Activated naive CD8-positive, alpha-beta T cell treated with anti-CD3 and anti-CD28 coated beads, Interleukin-2, amount 10 ng/mL, durations not matched to agents 7 days and 5 days (primary cell): ENCODE data around the gene PRR33. TPM values are rescaled to one million over a fixed set of nuclear protein-coding genes. Genes with fewer than 3 reads are reported as not detected.

Experiments used
- ATAC-seq: fragments of 150-1000 bp; cut with Tn5 transposase; one replicate; pipeline ENCODE4 v1.10.0; 2021; ENCODE audit warnings: low read depth, moderate library complexity
- POLR2A ChIA-PET: fragments of 350-600 bp; sonication (Branson Sonifier 250); formaldehyde crosslinking; loops from one replicate; lab custom pipeline; 2021; ENCODE audit warnings: antibody characterized with exemption; lab: Charles Lee
- DNase-seq: peaks from one replicate; pipeline ENCODE4 v3.0.0; 2021
- H3K27ac Mint-ChIP-seq: one replicate; pipeline ENCODE4 v1.8.0; 2022; ENCODE audit warnings: mild to moderate bottlenecking, mixed read lengths
- H3K27me3 Mint-ChIP-seq: one replicate; pipeline ENCODE4 v1.8.0; 2022; ENCODE audit warnings: mild to moderate bottlenecking, moderate library complexity, mixed read lengths
- H3K36me3 Mint-ChIP-seq: one replicate; pipeline ENCODE4 v1.8.0; 2021; ENCODE audit warnings: mild to moderate bottlenecking, mixed read lengths
- H3K4me1 Mint-ChIP-seq: one replicate; pipeline ENCODE4 v1.8.0; 2021; ENCODE audit warnings: mixed read lengths
- H3K4me3 Mint-ChIP-seq: one replicate; pipeline ENCODE4 v1.8.0; 2022; ENCODE audit warnings: mild to moderate bottlenecking, moderate library complexity, mixed read lengths
- H3K9me3 Mint-ChIP-seq: one replicate; pipeline ENCODE4 v1.8.0; 2021; ENCODE audit warnings: mixed read lengths
- total RNA-seq, 2 experiments: library from RNA; stranded (reverse); gene quantifications; one replicate each; pipeline ENCODE4 v1.2.3, GENCODE V29; 2021

PRR33 gene
- total RNA-seq, 2 experiments from 2014 or later: not detected

GRCh38 chr11:1932681-1933080, 41.0 kb upstream of the PRR33 start:
- no peaks in the 10 kb centered on the region for H3K9me3 Mint-ChIP-seq
- POLR2A ChIA-PET: no interaction called here
- peaks cover 22% of the 10 kb centered on the region for H3K27me3 Mint-ChIP-seq
- H3K4me1 Mint-ChIP-seq: peaks cover 5% of the 10 kb centered on the region
- ATAC-seq (no peak), DNase-seq (no peak)
- no peak overlapping the region for H3K27ac Mint-ChIP-seq
- H3K4me3 Mint-ChIP-seq: no peak overlapping the region
- H3K36me3 Mint-ChIP-seq: no peaks in the 10 kb centered on the region

- Mint-ChIP-seq H3K27ac (no peak overlapping the region), H3K27me3 (peaks cover 22% of the 10 kb centered on the region), H3K36me3 (no peaks in the 10 kb centered on the region), H3K4me1 (peaks cover 5% of the 10 kb centered on the region), H3K4me3 (no peak overlapping the region), H3K9me3 (no peaks in the 10 kb centered on the region)
- DNase-seq: no peak
- no peak for ATAC-seq
- POLR2A ChIA-PET: no interaction called here
These were observed 40.4 kb upstream of the PRR33 start for GRCh38 chr11:1932105-1932480.

- Mint-ChIP-seq H3K4me1 (peaks cover 5% of the 10 kb centered on the region), H3K36me3 (no peaks in the 10 kb centered on the region), H3K4me3 (no peak overlapping the region), H3K9me3 (no peaks in the 10 kb centered on the region), H3K27me3 (peaks cover 22% of the 10 kb centered on the region), H3K27ac (no peak overlapping the region)
- POLR2A ChIA-PET: no interaction called here
- ATAC-seq (no peak), DNase-seq (no peak)
These were observed 39.8 kb upstream of the PRR33 start for GRCh38 chr11:1931341-1932104.

GRCh38 chr11:1930462-1930830, 38.8 kb upstream of the PRR33 start:
- H3K27me3 Mint-ChIP-seq: peaks cover 22% of the 10 kb centered on the region
- H3K4me1 Mint-ChIP-seq: peaks cover 5% of the 10 kb centered on the region
- POLR2A ChIA-PET: no interaction called here
- DNase-seq (no peak), ATAC-seq (peak; percentile 30)
- H3K4me3 Mint-ChIP-seq: no peak overlapping the region
- no peaks in the 10 kb centered on the region for H3K9me3 Mint-ChIP-seq
- H3K36me3 Mint-ChIP-seq: no peaks in the 10 kb centered on the region
- no peak overlapping the region for H3K27ac Mint-ChIP-seq

- Mint-ChIP-seq H3K36me3 (no peaks in the 10 kb centered on the region), H3K27me3 (peaks cover 22% of the 10 kb centered on the region), H3K27ac (no peak overlapping the region), H3K9me3 (no peaks in the 10 kb centered on the region), H3K4me3 (no peak overlapping the region), H3K4me1 (peaks cover 5% of the 10 kb centered on the region)
- ATAC-seq: peak; percentile 16
- no peak for DNase-seq
- POLR2A ChIA-PET: no interaction called here
These were observed 38.1 kb upstream of the PRR33 start for GRCh38 chr11:1929621-1930461.

- DNase-seq: no peak
- Mint-ChIP-seq H3K27me3 (peaks cover 22% of the 10 kb centered on the region), H3K4me3 (no peak overlapping the region), H3K27ac (no peak overlapping the region), H3K4me1 (peaks cover 5% of the 10 kb centered on the region), H3K36me3 (no peaks in the 10 kb centered on the region), H3K9me3 (no peaks in the 10 kb centered on the region)
- POLR2A ChIA-PET: no interaction called here
- ATAC-seq: no peak
These were observed 37.3 kb upstream of the PRR33 start for GRCh38 chr11:1928891-1929541.

GRCh38 chr11:1928470-1928890, 36.8 kb upstream of the PRR33 start:
- Mint-ChIP-seq H3K4me3 (no peak overlapping the region), H3K36me3 (no peaks in the 10 kb centered on the region), H3K27ac (no peak overlapping the region), H3K9me3 (no peaks in the 10 kb centered on the region), H3K27me3 (peaks cover 22% of the 10 kb centered on the region), H3K4me1 (peaks cover 5% of the 10 kb centered on the region)
- DNase-seq (no peak), ATAC-seq (no peak)
- POLR2A ChIA-PET: no interaction called here

- Mint-ChIP-seq H3K4me3 (no peak overlapping the region), H3K4me1 (peaks cover 5% of the 10 kb centered on the region), H3K36me3 (no peaks in the 10 kb centered on the region), H3K27me3 (peaks cover 22% of the 10 kb centered on the region), H3K9me3 (no peaks in the 10 kb centered on the region), H3K27ac (no peak overlapping the region)
- POLR2A ChIA-PET: no interaction called here
- no peak for ATAC-seq
- DNase-seq: no peak
These were observed 36.3 kb upstream of the PRR33 start for GRCh38 chr11:1927848-1928469.

GRCh38 chr11:1927026-1927847, 35.5 kb upstream of the PRR33 start:
- POLR2A ChIA-PET: no interaction called here
- ATAC-seq (no peak), DNase-seq (no peak)
- Mint-ChIP-seq H3K27ac (no peak overlapping the region), H3K4me3 (no peak overlapping the region), H3K27me3 (peaks cover 17% of the 10 kb centered on the region), H3K36me3 (no peaks in the 10 kb centered on the region), H3K9me3 (no peaks in the 10 kb centered on the region), H3K4me1 (peaks cover 7% of the 10 kb centered on the region)

GRCh38 chr11:1926156-1927025, 34.7 kb upstream of the PRR33 start:
- Mint-ChIP-seq H3K27ac (no peak overlapping the region), H3K36me3 (no peaks in the 10 kb centered on the region), H3K4me3 (no peak overlapping the region), H3K9me3 (no peaks in the 10 kb centered on the region), H3K27me3 (peaks cover 10% of the 10 kb centered on the region), H3K4me1 (peaks cover 7% of the 10 kb centered on the region)
- ATAC-seq (no peak), DNase-seq (no peak)
- POLR2A ChIA-PET: no interaction called here

GRCh38 chr11:1925373-1926155, 33.9 kb upstream of the PRR33 start:
- no peak overlapping the region for H3K4me3 Mint-ChIP-seq
- H3K27ac Mint-ChIP-seq: no peak overlapping the region
- H3K27me3 Mint-ChIP-seq: peaks cover 9% of the 10 kb centered on the region
- H3K4me1 Mint-ChIP-seq: peaks cover 7% of the 10 kb centered on the region
- DNase-seq (no peak), ATAC-seq (no peak)
- H3K9me3 Mint-ChIP-seq: no peaks in the 10 kb centered on the region
- POLR2A ChIA-PET: no interaction called here
- H3K36me3 Mint-ChIP-seq: no peaks in the 10 kb centered on the region
